ENCODE data around the gene STAU1. TPM values are rescaled to one million over a fixed set of nuclear protein-coding genes. Genes with fewer than 3 reads are reported as not detected.

The STAU1 gene
- total RNA-seq, 1 donor from 2014 or later = 31.1 TPM

DNA sequence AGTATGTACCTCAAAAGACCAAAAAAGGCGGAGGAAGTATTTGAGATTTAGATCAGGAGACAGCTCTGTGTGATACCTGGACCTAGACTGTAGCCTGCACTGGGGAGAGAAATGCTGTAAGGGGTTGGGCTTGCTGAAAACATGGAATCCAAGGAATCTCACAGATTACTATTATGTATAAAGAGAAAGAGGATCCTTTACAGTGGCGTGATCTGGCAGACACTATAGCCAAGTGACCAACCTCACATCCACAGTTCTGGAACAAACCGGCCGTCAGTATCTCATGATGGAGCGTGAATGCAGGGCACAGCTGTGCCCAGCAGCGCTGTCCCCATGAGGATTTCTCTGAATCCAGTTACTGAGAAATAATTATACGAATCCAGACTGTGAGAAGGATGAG lies 43.3 kb upstream of the STAU1 start:
- TF ChIP-seq, protein P1, sequence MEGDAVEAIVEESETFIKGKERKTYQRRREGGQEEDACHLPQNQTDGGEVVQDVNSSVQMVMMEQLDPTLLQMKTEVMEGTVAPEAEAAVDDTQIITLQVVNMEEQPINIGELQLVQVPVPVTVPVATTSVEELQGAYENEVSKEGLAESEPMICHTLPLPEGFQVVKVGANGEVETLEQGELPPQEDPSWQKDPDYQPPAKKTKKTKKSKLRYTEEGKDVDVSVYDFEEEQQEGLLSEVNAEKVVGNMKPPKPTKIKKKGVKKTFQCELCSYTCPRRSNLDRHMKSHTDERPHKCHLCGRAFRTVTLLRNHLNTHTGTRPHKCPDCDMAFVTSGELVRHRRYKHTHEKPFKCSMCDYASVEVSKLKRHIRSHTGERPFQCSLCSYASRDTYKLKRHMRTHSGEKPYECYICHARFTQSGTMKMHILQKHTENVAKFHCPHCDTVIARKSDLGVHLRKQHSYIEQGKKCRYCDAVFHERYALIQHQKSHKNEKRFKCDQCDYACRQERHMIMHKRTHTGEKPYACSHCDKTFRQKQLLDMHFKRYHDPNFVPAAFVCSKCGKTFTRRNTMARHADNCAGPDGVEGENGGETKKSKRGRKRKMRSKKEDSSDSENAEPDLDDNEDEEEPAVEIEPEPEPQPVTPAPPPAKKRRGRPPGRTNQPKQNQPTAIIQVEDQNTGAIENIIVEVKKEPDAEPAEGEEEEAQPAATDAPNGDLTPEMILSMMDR (IDR thresholded peaks at IDR 0.05; ENCODE audit: insufficient read depth, low read length, severe bottlenecking) = no peak
- FAIRE-seq (no peak), DNase-seq (ENCODE audit: low read depth) (no peak)
- Histone ChIP-seq H3K27me3 (ENCODE audit: control insufficient read depth, insufficient read depth, low read length) (no peaks in the 10 kb centered on the region), H3K4me3 (ENCODE audit: low read depth, low read length) (no peak overlapping the region), H3K36me3 (ENCODE audit: control insufficient read depth, insufficient read depth, low read length) (peaks cover 38% of the 10 kb centered on the region)

DNA sequence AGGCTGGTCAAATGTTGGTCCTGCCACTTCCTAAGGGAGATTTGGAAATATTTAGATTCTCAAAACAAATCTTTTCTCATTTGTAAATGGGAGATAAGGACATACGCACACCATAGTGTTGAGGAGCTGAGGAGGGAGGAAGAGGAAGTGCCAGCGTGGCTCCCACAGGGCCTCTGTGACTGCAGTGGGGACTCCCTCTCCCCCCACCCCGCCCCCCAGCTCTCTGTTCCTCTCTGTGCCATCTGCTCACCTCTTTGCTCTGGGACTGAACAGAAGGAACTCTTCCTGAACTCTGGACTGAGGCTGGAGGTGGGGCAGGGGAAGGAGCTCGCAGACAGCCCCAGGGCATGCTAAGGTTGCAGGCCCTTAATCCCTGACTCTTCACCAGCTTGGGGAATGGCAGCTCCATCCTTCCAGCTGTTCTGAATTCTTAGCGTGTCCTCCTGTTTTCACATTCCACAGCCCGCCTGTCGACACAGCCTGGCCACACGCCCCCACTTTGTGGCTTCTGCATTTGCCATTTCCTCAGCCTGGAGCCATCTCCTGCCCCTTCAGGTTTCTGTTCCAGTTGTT lies 42.5 kb upstream of the STAU1 start:
- H3K27me3 ChIP-seq (ENCODE audit: control insufficient read depth, insufficient read depth, low read length) = no peaks in the 10 kb centered on the region
- DNase-seq (ENCODE audit: low read depth) (no peak), FAIRE-seq (no peak)
- no peak overlapping the region for H3K4me3 ChIP-seq (ENCODE audit: low read depth, low read length)
- H3K36me3 ChIP-seq (ENCODE audit: control insufficient read depth, insufficient read depth, low read length) = peaks cover 41% of the 10 kb centered on the region
- TF ChIP-seq, protein P1 (IDR thresholded peaks at IDR 0.05; ENCODE audit: insufficient read depth, low read length, severe bottlenecking) = no peak

DNA sequence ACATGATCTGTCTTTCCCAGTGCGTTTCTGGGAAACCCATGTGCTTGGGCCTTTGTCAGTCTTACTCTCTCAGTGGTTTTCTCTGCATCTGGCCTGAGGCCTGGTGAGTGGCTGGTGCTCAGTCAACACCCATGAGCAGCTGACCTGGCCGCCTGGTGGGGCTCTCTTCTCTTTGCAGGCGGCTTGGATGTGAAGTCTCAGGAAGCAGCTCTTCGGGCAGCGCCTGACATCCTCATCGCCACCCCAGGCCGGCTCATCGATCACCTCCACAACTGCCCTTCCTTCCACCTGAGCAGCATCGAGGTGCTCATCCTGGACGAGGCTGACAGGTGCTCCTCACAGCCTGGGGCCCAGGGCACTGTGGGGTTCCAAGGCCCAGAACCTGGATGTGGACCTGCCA lies 41.9 kb upstream of the STAU1 start:
- H3K27me3 ChIP-seq (ENCODE audit: control insufficient read depth, insufficient read depth, low read length) = no peaks in the 10 kb centered on the region
- H3K36me3 ChIP-seq (ENCODE audit: control insufficient read depth, insufficient read depth, low read length) = peaks cover 40% of the 10 kb centered on the region
- FAIRE-seq (no peak), DNase-seq (ENCODE audit: low read depth) (no peak)
- H3K4me3 ChIP-seq (ENCODE audit: low read depth, low read length) = no peak overlapping the region
- TF ChIP-seq, protein P1 (IDR thresholded peaks at IDR 0.05; ENCODE audit: insufficient read depth, low read length, severe bottlenecking) = no peak

DNA sequence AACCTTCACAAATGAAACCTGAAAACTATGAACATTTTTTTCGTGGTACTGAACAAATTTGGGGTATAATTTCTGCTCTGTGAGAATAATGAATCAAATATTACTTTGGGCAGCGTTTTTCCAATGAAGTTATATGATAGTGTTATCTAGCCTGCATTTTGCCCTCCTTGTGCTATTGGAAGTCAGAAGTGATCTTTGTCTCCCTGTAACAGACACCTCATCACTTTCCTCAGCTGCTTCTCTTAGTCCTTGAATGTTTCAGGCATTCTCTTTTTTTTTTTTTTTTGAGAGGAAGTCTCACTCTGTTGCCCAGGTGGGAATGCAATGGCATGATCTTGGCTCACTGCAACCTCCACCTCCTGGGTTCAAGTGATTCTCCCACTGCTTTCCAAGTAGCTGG lies 41.2 kb upstream of the STAU1 start:
- no peak overlapping the region for H3K4me3 ChIP-seq (ENCODE audit: low read depth, low read length)
- TF ChIP-seq, protein P1 (IDR thresholded peaks at IDR 0.05; ENCODE audit: insufficient read depth, low read length, severe bottlenecking) = no peak
- no peak for DNase-seq (ENCODE audit: low read depth)
- FAIRE-seq = no peak
- H3K27me3 ChIP-seq (ENCODE audit: control insufficient read depth, insufficient read depth, low read length) = no peaks in the 10 kb centered on the region
- peaks cover 37% of the 10 kb centered on the region for H3K36me3 ChIP-seq (ENCODE audit: control insufficient read depth, insufficient read depth, low read length)

DNA sequence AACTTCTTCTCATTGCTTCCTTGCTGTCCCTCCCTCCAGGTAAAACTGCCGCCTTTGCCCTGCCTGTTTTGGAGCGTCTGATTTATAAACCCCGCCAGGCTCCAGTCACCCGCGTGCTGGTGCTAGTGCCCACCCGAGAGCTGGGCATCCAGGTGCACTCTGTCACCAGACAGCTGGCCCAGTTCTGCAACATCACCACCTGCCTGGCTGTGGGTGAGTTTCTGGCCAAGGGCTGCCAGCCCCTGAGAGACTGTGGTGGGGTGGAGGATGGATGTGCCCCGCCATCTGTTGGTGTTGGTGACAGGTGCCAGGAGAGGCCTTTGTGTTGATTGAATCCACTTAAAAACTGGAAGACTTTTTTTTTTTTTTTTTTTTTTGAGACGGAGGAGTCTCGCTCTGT lies 40.5 kb upstream of the STAU1 start:
- no peaks in the 10 kb centered on the region for H3K27me3 ChIP-seq (ENCODE audit: control insufficient read depth, insufficient read depth, low read length)
- TF ChIP-seq, protein P1 (IDR thresholded peaks at IDR 0.05; ENCODE audit: insufficient read depth, low read length, severe bottlenecking) = no peak
- H3K4me3 ChIP-seq (ENCODE audit: low read depth, low read length) = no peak overlapping the region
- DNase-seq (ENCODE audit: low read depth) = no peak
- no peak for FAIRE-seq
- peaks cover 41% of the 10 kb centered on the region for H3K36me3 ChIP-seq (ENCODE audit: control insufficient read depth, insufficient read depth, low read length)

DNA sequence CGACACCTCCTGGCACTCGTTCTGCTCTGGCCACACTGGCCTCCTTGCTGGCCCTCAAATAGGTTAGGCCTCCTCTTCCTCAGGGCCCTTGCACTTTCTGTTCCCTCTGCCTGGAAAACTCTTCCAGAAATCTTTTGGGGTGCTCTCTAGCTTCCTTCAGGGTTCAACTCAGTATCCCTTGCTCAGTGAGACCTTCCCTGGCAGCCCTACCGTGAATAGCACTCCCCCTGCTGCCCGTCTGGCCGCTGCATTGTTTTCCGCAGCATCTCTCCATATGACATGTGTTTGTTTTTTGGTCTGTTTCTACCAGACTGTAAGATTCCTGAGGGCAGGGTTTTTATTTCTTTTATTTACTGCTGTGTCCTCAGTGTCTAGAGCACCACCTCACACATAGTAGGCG lies 37.8 kb upstream of the STAU1 start:
- DNase-seq (ENCODE audit: low read depth) = no peak
- FAIRE-seq = no peak
- no peak overlapping the region for H3K4me3 ChIP-seq (ENCODE audit: low read depth, low read length)
- TF ChIP-seq, protein P1 (IDR thresholded peaks at IDR 0.05; ENCODE audit: insufficient read depth, low read length, severe bottlenecking) = no peak
- H3K36me3 ChIP-seq (ENCODE audit: control insufficient read depth, insufficient read depth, low read length) = peaks cover 45% of the 10 kb centered on the region
- H3K27me3 ChIP-seq (ENCODE audit: control insufficient read depth, insufficient read depth, low read length) = no peaks in the 10 kb centered on the region

Measured in bronchial epithelial cell (primary cell).